Stimulated activated CD4-positive, alpha-beta T cell treated with anti-CD3 and anti-CD28 coated beads, Interleukin-2, amount 100 ng/mL, for 4 hours (primary cell): ENCODE data around the gene CBL.
A peak's percentile ranks its signal among the peaks of the same experiment; 100 is the strongest.
"Not testable (repeated sequence)": the region's sequence is repeated elsewhere in the genome, so short reads cannot be mapped to it uniquely, and the experiment has no call there.

ENCODE experiments used
- DNase-seq: peaks from one replicate; pipeline ENCODE4 v3.0.0-alpha.2; 2020; ENCODE audit warnings: low read depth

CBL gene

DNA sequence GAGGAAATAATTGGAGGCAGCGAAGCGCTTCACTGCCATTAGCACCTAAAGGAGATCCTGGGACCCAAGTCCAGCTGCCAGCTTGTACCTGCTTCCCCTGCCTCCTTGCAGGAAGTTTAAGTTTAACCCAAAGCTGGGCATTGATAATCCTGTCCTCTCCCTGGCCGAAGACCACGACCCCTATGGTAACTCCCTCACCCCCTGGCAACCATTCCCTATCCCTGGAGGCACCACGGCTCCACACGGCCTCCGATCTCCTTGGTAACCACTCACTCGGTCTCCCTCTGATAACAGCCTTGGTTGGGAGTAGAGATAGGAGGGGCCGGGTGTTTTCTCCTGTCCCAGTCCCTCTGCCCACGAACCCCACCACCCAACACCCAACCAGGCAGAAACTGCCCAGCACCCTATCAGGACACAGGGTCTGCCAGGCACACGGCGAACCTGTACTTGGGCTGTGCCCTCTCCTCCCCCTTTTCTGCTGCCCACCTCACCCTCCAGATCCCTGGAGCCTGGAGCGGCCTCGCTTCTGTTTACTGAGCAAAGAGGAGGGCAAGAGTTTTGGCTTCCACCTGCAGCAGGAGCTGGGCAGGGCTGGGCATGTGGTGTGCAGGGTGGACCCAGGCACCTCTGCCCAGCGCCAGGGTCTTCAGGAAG lies 20.0 kb upstream of the CBL start:
- no peak for DNase-seq

DNA sequence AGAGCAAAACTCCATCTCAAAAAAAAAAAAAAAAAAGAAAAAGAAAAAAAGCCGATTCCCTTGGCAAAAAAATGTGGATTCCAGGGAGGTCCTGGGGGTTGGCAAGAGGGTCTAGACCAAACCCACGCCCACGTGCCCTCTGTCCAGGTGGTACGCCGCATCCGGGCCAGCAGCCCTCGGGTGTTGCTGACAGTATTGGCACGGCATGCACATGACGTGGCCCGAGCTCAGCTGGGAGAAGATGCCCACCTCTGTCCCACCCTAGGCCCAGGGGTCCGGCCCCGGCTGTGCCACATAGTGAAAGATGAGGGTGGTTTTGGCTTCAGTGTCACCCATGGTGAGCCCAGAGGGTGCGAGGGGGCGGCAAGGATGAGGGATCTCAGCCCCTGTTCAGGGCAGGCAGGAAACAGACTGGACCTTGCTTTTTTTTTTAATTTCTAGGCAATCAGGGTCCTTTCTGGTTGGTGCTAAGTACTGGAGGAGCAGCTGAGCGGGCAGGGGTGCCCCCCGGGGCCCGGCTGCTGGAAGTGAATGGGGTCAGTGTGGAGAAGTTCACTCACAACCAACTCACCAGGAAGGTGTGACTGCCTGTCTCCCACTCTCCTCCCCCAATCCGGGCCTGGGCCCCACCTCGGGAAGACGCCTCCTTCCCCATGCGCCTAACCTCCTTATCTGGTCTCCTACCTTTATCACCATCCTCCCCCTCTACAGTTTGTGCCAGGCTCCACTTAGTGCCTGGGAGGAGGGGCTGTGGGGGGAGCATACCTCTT lies 18.8 kb upstream of the CBL start:
- no peak for DNase-seq

GRCh38 chr11:119188067-119188466 lies 18.1 kb upstream of the CBL start:
- DNase-seq = no peak

GRCh38 chr11:119188887-119189286 lies 17.3 kb upstream of the CBL start:
- no peak for DNase-seq

- no peak for DNase-seq
Observed at GRCh38 chr11:119189393-119189792, 16.7 kb upstream of the CBL start.

DNA sequence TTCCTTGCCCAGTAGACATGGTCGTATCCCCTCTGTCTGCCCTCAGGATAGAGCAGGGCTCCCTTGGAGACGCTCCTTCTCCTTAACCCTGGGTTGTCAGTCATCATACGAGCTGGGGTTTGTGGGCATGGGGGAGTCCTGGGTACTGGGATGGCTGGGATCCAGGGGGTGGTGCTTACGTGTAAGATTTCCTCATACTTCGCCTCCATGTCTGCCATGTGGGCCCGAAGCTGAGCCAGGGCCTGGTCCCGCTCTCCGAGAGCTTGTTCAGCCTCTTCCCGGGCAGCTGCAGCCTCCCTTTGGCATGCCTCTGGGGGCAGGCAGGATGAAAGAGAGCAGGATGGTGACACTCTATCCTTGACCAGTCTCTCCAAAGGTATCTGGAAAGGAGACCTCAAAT lies 15.6 kb upstream of the CBL start:
- no peak for DNase-seq

DNA sequence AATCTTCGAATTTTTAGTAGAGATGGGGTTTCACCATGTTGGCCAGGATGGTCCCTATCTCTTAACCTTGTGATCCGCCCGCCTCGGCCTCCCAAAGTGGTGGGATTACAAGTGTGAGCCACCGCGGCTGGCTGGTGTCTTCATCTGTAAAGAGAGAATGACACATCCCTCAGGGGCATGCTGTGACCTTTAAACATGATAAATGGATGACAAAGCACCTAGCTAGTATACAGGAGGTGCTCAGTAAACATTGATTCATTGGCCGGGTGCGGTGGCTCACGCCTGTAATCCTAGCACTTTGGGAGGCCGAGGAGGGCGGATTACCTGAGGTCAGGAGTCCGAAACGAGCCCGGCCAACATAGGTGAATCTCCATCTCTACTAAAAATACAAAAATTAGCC lies 14.9 kb upstream of the CBL start:
- not testable (repeated sequence) for DNase-seq

DNA sequence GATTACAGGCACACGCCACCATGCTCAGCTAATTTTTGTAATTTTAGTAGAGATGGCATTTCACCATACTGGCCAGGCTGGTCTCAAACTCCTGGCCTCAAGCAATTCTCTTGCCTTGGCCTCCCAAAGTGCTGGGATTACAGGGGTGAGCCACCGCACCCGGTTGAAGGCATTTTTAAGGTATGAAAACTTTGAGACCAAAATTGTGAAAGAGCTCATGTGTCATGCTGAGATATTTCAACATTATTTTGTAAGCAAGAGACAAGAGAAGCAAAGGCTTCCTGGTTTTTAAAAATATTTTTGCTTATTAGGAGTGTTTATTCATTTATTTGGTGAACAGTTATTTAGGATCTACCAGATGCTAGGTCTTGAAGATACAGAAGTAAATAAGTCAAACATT lies 14.0 kb upstream of the CBL start:
- no peak for DNase-seq

- no peak for DNase-seq
Observed at GRCh38 chr11:119193001-119193400, 13.1 kb upstream of the CBL start.

- DNase-seq = no peak
Observed at GRCh38 chr11:119193626-119194025, 12.5 kb upstream of the CBL start.

DNA sequence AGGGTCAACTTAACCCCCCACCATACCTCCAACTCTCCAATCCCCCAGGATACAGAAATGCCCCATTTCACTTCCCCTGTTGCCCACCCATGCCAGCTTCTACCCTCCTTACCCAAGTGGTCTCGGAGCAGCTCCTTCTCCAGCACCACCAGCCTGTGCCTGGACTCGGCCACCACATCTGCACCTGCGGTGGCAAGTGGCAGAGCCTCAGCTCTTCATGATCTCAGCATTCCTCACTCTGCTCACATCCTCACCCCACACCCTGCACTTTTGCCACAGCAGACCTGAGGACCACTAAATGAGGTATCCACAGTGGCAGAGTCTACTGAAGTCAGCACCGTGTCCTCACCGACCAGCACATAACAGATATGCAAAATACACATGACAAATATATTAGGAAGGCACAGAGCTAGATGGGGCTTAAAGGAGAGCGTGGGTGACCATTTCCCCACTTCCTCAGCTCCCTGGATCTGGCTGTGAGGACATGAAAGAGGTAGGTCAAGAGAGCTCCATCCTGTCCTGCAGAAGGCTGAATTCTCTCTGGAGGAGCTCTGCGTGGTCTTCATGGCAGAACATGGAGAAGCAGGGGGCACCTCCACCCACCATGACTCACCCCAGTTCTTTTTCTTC lies 11.2 kb upstream of the CBL start:
- no peak for DNase-seq

- DNase-seq = no peak
Observed at GRCh38 chr11:119195680-119196079, 10.5 kb upstream of the CBL start.

DNA sequence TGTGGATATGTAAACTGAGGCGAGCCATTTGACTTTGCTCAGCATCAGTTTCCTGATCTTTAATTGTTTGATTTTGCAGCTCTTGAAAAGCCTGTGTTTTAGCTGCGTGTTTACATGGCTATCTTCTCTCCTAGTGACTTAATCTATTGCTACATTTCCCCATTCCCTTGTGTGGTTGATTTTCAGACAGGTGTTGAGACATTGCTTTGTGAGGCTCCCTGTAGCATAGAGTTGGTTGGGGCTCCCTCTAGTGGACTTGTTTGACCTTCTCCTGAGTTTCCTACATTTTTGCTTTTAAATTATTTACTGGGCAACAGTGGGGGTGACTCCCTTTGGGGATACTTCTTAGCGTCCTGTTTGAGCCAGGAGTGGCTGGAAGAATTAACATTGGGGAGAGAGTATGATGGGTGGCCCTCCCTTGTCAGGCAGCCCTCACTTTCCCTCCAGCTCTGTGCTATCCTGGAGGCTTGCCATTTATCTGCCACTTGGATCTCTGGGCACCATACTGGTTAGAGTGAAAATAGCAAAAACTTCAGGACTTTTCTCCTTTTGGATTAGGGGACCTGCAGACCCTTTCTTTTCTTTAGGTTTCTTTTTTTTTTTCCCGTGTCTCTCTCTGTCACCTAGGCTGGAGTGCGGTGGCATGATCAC lies 9.2 kb upstream of the CBL start:
- peak; percentile 63 for DNase-seq

GRCh38 chr11:119198925-119199324 lies 7.2 kb upstream of the CBL start:
- DNase-seq = no peak

GRCh38 chr11:119201236-119201635 lies 4.9 kb upstream of the CBL start:
- not testable (repeated sequence) for DNase-seq

DNA sequence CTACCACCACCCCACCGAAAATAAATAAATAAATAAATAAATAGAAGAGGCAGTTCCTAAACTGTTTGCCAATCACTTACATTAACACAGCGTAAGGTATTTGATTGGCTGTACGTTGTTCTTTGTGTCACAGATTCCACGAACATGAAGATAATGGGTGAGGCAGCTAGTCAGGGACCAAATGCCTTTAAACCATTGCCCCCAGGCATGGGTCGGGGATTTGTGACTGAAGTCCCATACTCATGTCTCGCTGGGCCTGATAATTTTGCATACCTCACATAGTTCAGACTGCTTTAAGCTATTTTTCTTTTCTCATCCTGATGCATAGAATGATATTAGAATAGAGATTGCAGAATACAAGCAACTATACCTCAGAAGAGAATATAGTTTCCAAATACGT lies 3.6 kb upstream of the CBL start:
- no peak for DNase-seq

GRCh38 chr11:119204066-119204465 lies 2.1 kb upstream of the CBL start:
- no peak for DNase-seq

- DNase-seq = no peak
Observed at GRCh38 chr11:119205080-119205479, 1.1 kb upstream of the CBL start.

DNA sequence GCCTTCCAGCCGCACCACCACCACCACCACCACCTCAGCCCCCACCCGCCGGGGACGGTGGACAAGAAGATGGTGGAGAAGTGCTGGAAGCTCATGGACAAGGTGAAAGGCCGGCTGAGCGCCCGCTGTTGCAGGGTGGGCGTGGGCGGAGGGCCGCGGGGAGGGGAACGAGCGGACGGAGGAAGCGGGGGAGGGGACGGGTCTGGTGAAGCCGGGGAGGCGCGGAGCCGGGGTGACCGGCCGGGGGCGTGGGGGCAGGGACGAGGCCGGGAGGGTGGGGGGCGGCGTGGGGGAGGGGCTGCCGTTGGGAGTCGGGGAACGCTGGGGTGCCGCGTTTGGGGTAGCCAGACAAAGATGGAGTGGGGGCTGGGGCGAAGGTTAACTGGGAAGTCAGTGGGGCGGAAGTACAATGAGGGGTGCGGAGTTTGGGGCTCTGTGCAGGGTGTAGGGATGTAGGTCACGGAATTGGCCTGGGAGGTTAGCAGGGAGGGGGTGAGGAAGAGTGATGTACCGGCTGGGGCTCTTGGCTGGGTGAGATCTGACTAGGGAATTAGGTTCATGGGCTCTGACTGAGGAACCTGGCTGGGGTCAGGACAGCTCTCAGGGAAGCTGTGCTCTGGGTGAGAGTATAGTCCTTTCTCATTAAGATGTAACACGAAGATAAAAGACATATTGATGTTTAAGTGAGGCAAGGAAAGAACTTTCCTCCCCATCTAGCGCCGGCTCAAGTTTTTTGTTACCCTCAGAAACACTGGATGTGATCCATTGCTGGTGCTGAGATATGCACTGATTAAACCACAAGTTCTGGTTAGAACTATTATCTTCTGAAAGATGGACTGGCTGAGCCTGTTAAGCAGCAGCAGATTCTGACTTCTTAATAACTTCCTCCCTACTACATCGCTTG lies 624 bp downstream of the CBL start:
- peak; percentile 23 for DNase-seq

DNA sequence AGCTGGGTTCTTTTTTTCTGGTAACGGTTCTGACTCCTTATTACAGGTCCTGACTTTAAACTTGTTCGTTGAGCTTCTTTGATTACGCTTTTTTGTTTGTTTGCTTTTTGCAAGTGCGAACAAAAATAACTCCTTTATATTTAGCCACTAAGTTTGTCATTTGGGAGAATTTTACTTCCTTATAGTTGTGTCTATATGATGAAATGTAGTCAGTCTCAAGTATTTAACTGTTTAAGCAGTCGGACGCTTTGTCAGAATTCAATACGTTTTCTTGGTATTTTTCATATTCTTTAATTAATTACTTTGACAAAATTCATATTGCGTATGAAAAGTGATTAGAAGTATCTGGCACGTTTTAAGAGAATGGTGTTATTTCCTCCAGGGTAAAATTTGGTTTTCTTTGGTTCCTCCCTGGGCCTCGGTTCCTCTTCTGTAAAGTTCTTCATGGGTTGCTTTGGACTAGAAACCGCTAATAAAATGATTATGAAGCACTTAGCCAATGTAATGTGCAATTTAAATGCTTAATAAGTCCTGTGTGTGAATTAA lies 1.3 kb downstream of the CBL start:
- no peak for DNase-seq

- no peak for DNase-seq
Observed at GRCh38 chr11:119209186-119209585, 3.0 kb downstream of the CBL start.

- DNase-seq = no peak
Observed at GRCh38 chr11:119210050-119210449, 3.9 kb downstream of the CBL start.
